Stimulated activated CD8-positive, alpha-beta memory T cell treated with anti-CD3 and anti-CD28 coated beads, Interleukin-4, amount 100 ng/mL, for 1 hour (primary cell): ENCODE results near the gene DIO2.

ENCODE experiments used
- DNase-seq, 2 donors: peaks; one replicate each; pipeline ENCODE4 v3.0.0-alpha.2; 2020; ENCODE audit warnings: low read depth in 2 of 2, low spot score in 1 of 2

The DIO2 gene

GRCh38 chr14:80211153-80212022 is at the start of gene DIO2:
TSS of gene DIO2 (minus strand) at chr14:80211504. CDS start at chr14:80211472, 32 bp downstream.
- no peak for DNase-seq

- no peak for DNase-seq
These were observed 49.3 kb upstream of the DIO2 start for GRCh38 chr14:80260645-80261044.

- DNase-seq = no peak
These were observed 28.3 kb upstream of the DIO2 start for GRCh38 chr14:80239631-80240030.

- no peak for DNase-seq
These were observed 25.8 kb upstream of the DIO2 start for GRCh38 chr14:80237143-80237542.

GRCh38 chr14:80233470-80234089 is 22.3 kb upstream of the DIO2 start:
- no peak for DNase-seq

GRCh38 chr14:80231702-80232101 is 20.4 kb upstream of the DIO2 start:
- no peak for DNase-seq

- DNase-seq = no peak
These were observed 12.6 kb upstream of the DIO2 start for GRCh38 chr14:80223696-80224465.

- DNase-seq = no peak
These were observed 5.5 kb upstream of the DIO2 start for GRCh38 chr14:80216818-80217217.

- DNase-seq = no peak
These were observed 4.7 kb upstream of the DIO2 start for GRCh38 chr14:80215756-80216581.

GRCh38 chr14:80215081-80215480 is 3.8 kb upstream of the DIO2 start:
- no peak for DNase-seq

GRCh38 chr14:80213602-80214001 is 2.3 kb upstream of the DIO2 start:
- DNase-seq = no peak

GRCh38 chr14:80212023-80212397 is 706 bp upstream of the DIO2 start:
- no peak for DNase-seq

GRCh38 chr14:80208461-80208860 is 2.8 kb downstream of the DIO2 start:
- no peak for DNase-seq

GRCh38 chr14:80206351-80207080 is 4.8 kb downstream of the DIO2 start:
- DNase-seq = no peak

GRCh38 chr14:80202888-80203562 is 8.3 kb downstream of the DIO2 start:
- DNase-seq = no peak

- DNase-seq = no peak
These were observed 11.2 kb downstream of the DIO2 start for GRCh38 chr14:80200093-80200492.

- DNase-seq = no peak
These were observed 22.7 kb downstream of the DIO2 start for GRCh38 chr14:80188571-80188970.

GRCh38 chr14:80186301-80186800 is 25.0 kb downstream of the DIO2 start:
- DNase-seq = no peak

GRCh38 chr14:80176893-80177292 is 34.4 kb downstream of the DIO2 start:
- no peak for DNase-seq
